ENCODE results near the gene PKLR. TPM values are rescaled to one million over a fixed set of nuclear protein-coding genes. Genes with fewer than 3 reads are reported as not detected.

The PKLR gene
- total RNA-seq, 1 donor from 2014 or later, result 0.54 TPM

GRCh38 chr1:155251566-155251965 is 49.7 kb downstream of the PKLR start:
- Histone ChIP-seq H3K4me2 (no peak overlapping the region), H3K79me2 (ENCODE audit: low read depth) (peaks cover 11% of the 10 kb centered on the region), H2AFZ (replicated peaks) (no peak overlapping the region), H3F3A (ENCODE audit: low read depth) (peaks cover 32% of the 10 kb centered on the region), H3K36me3 (no peaks in the 10 kb centered on the region), H3K9me3 (ENCODE audit: low read depth) (no peaks in the 10 kb centered on the region), H3K9ac (no peak overlapping the region), H3K27me3 (no peaks in the 10 kb centered on the region), H3K4me3 (no peak overlapping the region), H3K27ac (no peak overlapping the region), H3K4me1 (peaks cover 20% of the 10 kb centered on the region), H4K20me1 (ENCODE audit: low read depth) (no peaks in the 10 kb centered on the region)
- TF ChIP-seq CTCF (IDR thresholded peaks at IDR 0.05) (no peak), EZH2phosphoT487 (IDR thresholded peaks at IDR 0.05) (no peak), EZH2 (IDR thresholded peaks at IDR 0.05) (no peak)
- Mint-ChIP-seq H3K36me3 (peaks cover 8% of the 10 kb centered on the region), H3K4me1 (peaks cover 32% of the 10 kb centered on the region), H3K27me3 (ENCODE audit: insufficient read depth, low read depth) (peaks cover 10% of the 10 kb centered on the region), H3K4me3 (no peak overlapping the region), H3K9me3 (no peaks in the 10 kb centered on the region), H3K27ac (peak overlapping the region; percentile 22)
- DNase-seq (ENCODE audit: low spot score), result no peak

GRCh38 chr1:155250633-155251449 is 50.4 kb downstream of the PKLR start:
- H3K9ac ChIP-seq, result no peak overlapping the region
- DNase-seq (ENCODE audit: low spot score), result peak; percentile 98
- peaks cover 10% of the 10 kb centered on the region for H3K27me3 Mint-ChIP-seq (ENCODE audit: insufficient read depth, low read depth)
- H4K20me1 ChIP-seq (ENCODE audit: low read depth), result no peaks in the 10 kb centered on the region
- peak overlapping the region; percentile 74 for H3K4me2 ChIP-seq
- peaks cover 19% of the 10 kb centered on the region for H3K4me1 ChIP-seq
- H3K9me3 Mint-ChIP-seq, result no peaks in the 10 kb centered on the region
- H3F3A ChIP-seq (ENCODE audit: low read depth), result peaks cover 32% of the 10 kb centered on the region
- peaks cover 32% of the 10 kb centered on the region for H3K4me1 Mint-ChIP-seq
- TF ChIP-seq CTCF (IDR thresholded peaks at IDR 0.05) (peak; percentile 99), EZH2 (IDR thresholded peaks at IDR 0.05) (no peak)
- H3K36me3 ChIP-seq, result no peaks in the 10 kb centered on the region
- no peak overlapping the region for H3K27ac ChIP-seq
- peaks cover 10% of the 10 kb centered on the region for H3K36me3 Mint-ChIP-seq
- H3K4me3 Mint-ChIP-seq, result peak overlapping the region; percentile 48
- peak overlapping the region; percentile 14 for H3K27ac Mint-ChIP-seq
- H3K9me3 ChIP-seq (ENCODE audit: low read depth), result no peaks in the 10 kb centered on the region
- H3K4me3 ChIP-seq, result peak overlapping the region; percentile 47
- peak overlapping the region; percentile 50 for H2AFZ ChIP-seq (replicated peaks)
- H3K27me3 ChIP-seq, result no peaks in the 10 kb centered on the region
- H3K79me2 ChIP-seq (ENCODE audit: low read depth), result peaks cover 11% of the 10 kb centered on the region

- Histone ChIP-seq H3K4me2 (peak overlapping the region; percentile 74), H3K4me1 (peaks cover 22% of the 10 kb centered on the region), H3K9me3 (ENCODE audit: low read depth) (no peaks in the 10 kb centered on the region), H3K27ac (no peak overlapping the region), H3K27me3 (no peaks in the 10 kb centered on the region), H4K20me1 (ENCODE audit: low read depth) (no peaks in the 10 kb centered on the region), H3K79me2 (ENCODE audit: low read depth) (peaks cover 11% of the 10 kb centered on the region), H3K36me3 (no peaks in the 10 kb centered on the region), H3K4me3 (peak overlapping the region; percentile 47), H3K9ac (no peak overlapping the region), H2AFZ (replicated peaks) (peak overlapping the region; percentile 50), H3F3A (ENCODE audit: low read depth) (peaks cover 34% of the 10 kb centered on the region)
- Mint-ChIP-seq H3K27me3 (ENCODE audit: insufficient read depth, low read depth) (peaks cover 10% of the 10 kb centered on the region), H3K4me3 (no peak overlapping the region), H3K36me3 (peaks cover 11% of the 10 kb centered on the region), H3K9me3 (no peaks in the 10 kb centered on the region), H3K27ac (no peak overlapping the region), H3K4me1 (peaks cover 36% of the 10 kb centered on the region)
- no peak for DNase-seq (ENCODE audit: low spot score)
- TF ChIP-seq EZH2phosphoT487 (IDR thresholded peaks at IDR 0.05), result no peak
- TF ChIP-seq CTCF (IDR thresholded peaks at IDR 0.05), result no peak
- TF ChIP-seq EZH2 (IDR thresholded peaks at IDR 0.05), result no peak
These were observed 51.0 kb downstream of the PKLR start for GRCh38 chr1:155250246-155250632.

All from neural progenitor cell (in vitro differentiated cells).